Gastrocnemius medialis (tissue), 4 donors: ENCODE results near the gene FRA10AC1. TPM values are rescaled to one million over a fixed set of nuclear protein-coding genes. Genes with fewer than 3 reads are reported as not detected.

Experiments
- ATAC-seq, 2 donors: fragments of 150-250 bp; one replicate each; pipeline ENCODE4 v1.9.1; 2016
- DNase-seq, 2 donors: peaks; one replicate each; pipeline ENCODE4 v3.0.0-alpha.2; 2019
- H3K27ac ChIP-seq, 4 donors: fragments of 200-600 bp; sonication (generic); 1 replicate in 1 of 4; 2 replicates in 3 of 4; pipeline ENCODE4 v1.5.1; 2016 to 2018; ENCODE audit warnings: mild to moderate bottlenecking in 2 of 4, moderate library complexity in 1 of 4
- H3K27me3 ChIP-seq, 3 donors: fragments of 200-600 bp; sonication (generic) in 2 of 3; 1 replicate in 1 of 3; 2 replicates in 2 of 3; pipeline versions ENCODE4 v1.5.1 to v1.6.0; 2016 to 2019; ENCODE audit warnings: mild to moderate bottlenecking in 1 of 3, moderate library complexity in 1 of 3
- H3K36me3 ChIP-seq, 2 donors: fragments of 200-600 bp; sonication (generic) in 1 of 2; one replicate each; pipeline ENCODE4 v1.5.1; 2017 to 2018
- H3K4me1 ChIP-seq, 2 donors: fragments of 200-600 bp; sonication (generic) in 1 of 2; one replicate each; pipeline ENCODE4 v1.5.1; 2016 to 2017; ENCODE audit warnings: mild to moderate bottlenecking in 2 of 2
- H3K4me3 ChIP-seq, 4 donors: fragments of 200-600 bp; sonication (generic) in 3 of 4; 1 replicate in 1 of 4; 2 replicates in 3 of 4; pipeline ENCODE4 v1.5.1; 2016 to 2019; ENCODE audit warnings: mild to moderate bottlenecking in 2 of 4
- H3K9me3 ChIP-seq, 3 donors: fragments of 200-600 bp; sonication (generic) in 2 of 3; 1 replicate in 1 of 3; 2 replicates in 2 of 3; pipeline ENCODE4 v1.5.1; 2016 to 2019
- CTCF ChIP-seq, 5 experiments: fragments of 450-650 bp in 3 of 5; fragments of 200-600 bp in 2 of 5; sonication (generic) in 2 of 5; IDR thresholded peaks in 4 of 5; conservative IDR thresholded peaks in 1 of 5; 1 replicate in 4 of 5; 2 replicates in 1 of 5; pipeline ENCODE4 v1.5.1; 2016 to 2019; ENCODE audit warnings: antibody characterized with exemption in 5 of 5, mild to moderate bottlenecking in 3 of 5, moderate library complexity in 3 of 5
- POLR2A ChIP-seq, 2 donors: fragments of 450-650 bp; IDR thresholded peaks; one replicate each; pipeline ENCODE4 v1.6.1; 2017; ENCODE audit warnings: antibody characterized with exemption in 2 of 2, mild to moderate bottlenecking in 2 of 2, moderate library complexity in 2 of 2
- in situ Hi-C, 4 donors: fragments of 200-750 bp; cut with MboI; loops; one replicate each; pipeline versions ENCODE4 v1.15.0 to v1.8.0; 2017; ENCODE audit warnings: low sequenced_read_pairs in 4 of 4
- intact Hi-C: fragments of 100-400 bp; cut with DNase I; formaldehyde crosslinking; loops from one replicate; pipeline ENCODE4 v1.15.1; 2023; ENCODE audit warnings: low total_unique reads
- total RNA-seq, 4 donors: library from RNA; depleted of rRNA; stranded (reverse); fragments of >200 nt; gene quantifications; one replicate each; pipeline versions ENCODE4 v1.1.0 to v1.2.3, GENCODE V29; 2016

Gene FRA10AC1
- total RNA-seq, 4 donors from 2014 or later, result 4.9 to 10.5 (median 5.5) TPM

- H3K36me3 ChIP-seq, result no peaks in the 10 kb centered on the region
- no peak overlapping the region for H3K4me3 ChIP-seq
- ATAC-seq (no peak), DNase-seq (no peak)
- no peaks in the 10 kb centered on the region for H3K27me3 ChIP-seq
- no peaks in the 10 kb centered on the region for H3K4me1 ChIP-seq
- no peak overlapping the region for H3K27ac ChIP-seq
- H3K9me3 ChIP-seq, result no peaks in the 10 kb centered on the region
- in situ Hi-C loops, result no loop called here
- no peak for TF ChIP-seq CTCF (IDR thresholded peaks at IDR 0.05 in 4 of 5, conservative IDR thresholded peaks at IDR 0.05 in 1 of 5)
- no peak for TF ChIP-seq POLR2A (IDR thresholded peaks at IDR 0.05)
- intact Hi-C loops, result no loop called here
Observed at GRCh38 chr10:93710333-93710909, 8.0 kb upstream of the FRA10AC1 start.

GRCh38 chr10:93707623-93708022 is 5.2 kb upstream of the FRA10AC1 start:
- DNase-seq, result no peak
- TF ChIP-seq POLR2A (IDR thresholded peaks at IDR 0.05), result no peak
- TF ChIP-seq CTCF (IDR thresholded peaks at IDR 0.05 in 4 of 5, conservative IDR thresholded peaks at IDR 0.05 in 1 of 5), result no peak
- peaks cover 5% of the 10 kb centered on the region in 2 donors for H3K4me1 ChIP-seq
- H3K27ac ChIP-seq, result no peak overlapping the region
- H3K4me3 ChIP-seq, result no peak overlapping the region
- H3K9me3 ChIP-seq, result no peaks in the 10 kb centered on the region
- ATAC-seq, result no peak
- intact Hi-C loops (no loop called here), in situ Hi-C loops (no loop called here)
- H3K27me3 ChIP-seq, result no peaks in the 10 kb centered on the region
- no peaks in the 10 kb centered on the region for H3K36me3 ChIP-seq

GRCh38 chr10:93704451-93704850 is 2.1 kb upstream of the FRA10AC1 start:
- TF ChIP-seq POLR2A (IDR thresholded peaks at IDR 0.05) (no peak), CTCF (IDR thresholded peaks at IDR 0.05 in 4 of 5, conservative IDR thresholded peaks at IDR 0.05 in 1 of 5) (no peak)
- Histone ChIP-seq H3K27ac (no peak overlapping the region), H3K4me3 (no peak overlapping the region), H3K4me1 (peaks cover 17 to 22% of the 10 kb centered on the region in 2 donors), H3K36me3 (peaks cover 0 to 2% of the 10 kb centered on the region in 2 donors), H3K9me3 (no peaks in the 10 kb centered on the region), H3K27me3 (no peaks in the 10 kb centered on the region)
- no peak for DNase-seq
- no peak for ATAC-seq
- intact Hi-C loops, result loop anchor here (5.0 kb wide), 3 partner anchors 188 to 658 kb away; partner anchors contain the start of genes NOC3L, PLCE1 and SLC35G1
- in situ Hi-C loops, result no loop called here

GRCh38 chr10:93703841-93704240 is 1.4 kb upstream of the FRA10AC1 start:
- Histone ChIP-seq H3K27me3 (no peaks in the 10 kb centered on the region), H3K4me3 (peak overlapping the region in 3 of 4 donors; percentile 67 to 95 (median 74))

More at GRCh38 chr10:93703841-93704240, 1.4 kb upstream of the FRA10AC1 start:
- intact Hi-C loops (loop anchor here (2.0 to 5.0 kb wide), 5 partner anchors 57 to 658 kb away; partner anchors contain the start of genes CEP55, NOC3L, PLCE1 and SLC35G1), in situ Hi-C loops (no loop called here)
- peaks cover 0 to 8% of the 10 kb centered on the region in 2 donors for H3K36me3 ChIP-seq
- DNase-seq (no peak), ATAC-seq (no peak)
- no peak overlapping the region for H3K27ac ChIP-seq
- peaks cover 17 to 22% of the 10 kb centered on the region in 2 donors for H3K4me1 ChIP-seq
- TF ChIP-seq CTCF (IDR thresholded peaks at IDR 0.05 in 4 of 5, conservative IDR thresholded peaks at IDR 0.05 in 1 of 5) (no peak), POLR2A (IDR thresholded peaks at IDR 0.05) (no peak)
- H3K9me3 ChIP-seq, result no peaks in the 10 kb centered on the region
